Endothelial cell of umbilical vein (primary cell): ENCODE measurements around the gene LGR6. TPM values are rescaled to one million over a fixed set of nuclear protein-coding genes. Genes with fewer than 3 reads are reported as not detected.

Experiments
- BruUV-seq: library from RNA; stranded (reverse); fragments of 400-500 nt; replicated peaks from 2 replicates; lab custom pipeline; 2021; lab: Mats Ljungman, UMichigan
- CTCF ChIA-PET: fragments of 300-600, 350-600 bp; sonication (Branson Sonifier 250); formaldehyde crosslinking; loops from one replicate; lab custom pipeline; 2021; ENCODE audit warnings: antibody characterized with exemption, inconsistent platforms; lab: Charles Lee
- POLR2A ChIA-PET: fragments of 300-600, 350-600 bp; sonication (Branson Sonifier 250); formaldehyde crosslinking; loops from one replicate; lab custom pipeline; 2021; ENCODE audit warnings: antibody characterized with exemption, inconsistent platforms; lab: Charles Lee
- DNase-seq: peaks from one replicate; pipeline ENCODE4 v3.0.0-alpha.2; 2011; ENCODE audit warnings: low read depth, low spot score
- FAIRE-seq: peaks from 2 replicates; lab custom pipeline; 2011; peaks lifted over from hg19 to GRCh38; lab: Jason Lieb, UNC
- H2AFZ ChIP-seq: 2 replicates; pipeline ENCODE4 v1.6.0; 2012; ENCODE audit warnings: low read depth, low read length, control low read depth, inconsistent platforms
- H3K27ac ChIP-seq: 2 replicates; pipeline ENCODE4 v1.5.1; 2011; ENCODE audit warnings: low read depth, mild to moderate bottlenecking, control low read depth, low read length, moderate library complexity; ENCODE audit not compliant: insufficient read depth
- H3K27me3 ChIP-seq, 2 experiments: 2 replicates each; pipeline versions ENCODE4 v1.6.0 to v1.6.1; 2011; ENCODE audit warnings: low read length in 2 of 2, mixed read lengths in 1 of 2; ENCODE audit not compliant: control insufficient read depth in 2 of 2, insufficient read depth in 2 of 2
- H3K36me3 ChIP-seq, 2 experiments: 2 replicates in 1 of 2; 3 replicates in 1 of 2; pipeline ENCODE4 v1.5.1; 2011; ENCODE audit warnings: low read length in 2 of 2, mild to moderate bottlenecking in 1 of 2, moderate library complexity in 1 of 2; ENCODE audit not compliant: control insufficient read depth in 2 of 2, insufficient read depth in 2 of 2; ENCODE audit errors: extremely low read depth in 1 of 2
- H3K4me1 ChIP-seq: 3 replicates; pipeline ENCODE4 v1.5.1; 2011; ENCODE audit warnings: mild to moderate bottlenecking, low read length; ENCODE audit not compliant: control insufficient read depth, insufficient read depth; ENCODE audit errors: extremely low read depth
- H3K4me2 ChIP-seq: 2 replicates; pipeline ENCODE4 v1.6.1; 2011; ENCODE audit warnings: low read length, control low read depth, mixed read lengths; ENCODE audit not compliant: insufficient read depth
- H3K4me3 ChIP-seq, 3 experiments: fragments of 200-600 bp in 1 of 3; sonication (generic), shearing (Covaris generic) in 1 of 3; replicated peaks in 1 of 3; 2 replicates each; pipeline ENCODE4 v1.5.1; 2011 to 2016; ENCODE audit warnings: control low read depth in 3 of 3, low read length in 3 of 3, mild to moderate bottlenecking in 2 of 3, inconsistent platforms in 1 of 3, low read depth in 1 of 3, moderate library complexity in 1 of 3; ENCODE audit not compliant: insufficient read depth in 1 of 3
- H3K79me2 ChIP-seq: 2 replicates; pipeline ENCODE4 v1.6.0; 2012; ENCODE audit warnings: low read length, inconsistent platforms; ENCODE audit not compliant: control insufficient read depth, insufficient read depth
- H3K9ac ChIP-seq: replicated peaks from 2 replicates; pipeline ENCODE3; 2011; ENCODE audit warnings: low read length, control low read depth; ENCODE audit not compliant: insufficient read depth; ENCODE audit errors: extremely low read depth
- H3K9me1 ChIP-seq: replicated peaks from 3 replicates; pipeline ENCODE4 v1.6.0; 2011; ENCODE audit warnings: mild to moderate bottlenecking, low read length; ENCODE audit not compliant: control insufficient read depth, insufficient read depth; ENCODE audit errors: extremely low read depth
- H3K9me3 ChIP-seq: replicated peaks from 2 replicates; pipeline ENCODE4 v1.5.1; 2012; ENCODE audit warnings: low read length, inconsistent platforms; ENCODE audit not compliant: control insufficient read depth, insufficient read depth
- H4K20me1 ChIP-seq: replicated peaks from 2 replicates; pipeline ENCODE3; 2011; ENCODE audit warnings: mild to moderate bottlenecking, low read length; ENCODE audit not compliant: control insufficient read depth, insufficient read depth; ENCODE audit errors: extremely low read depth
- EZH2 ChIP-seq: IDR thresholded peaks from 2 replicates; pipeline ENCODE4 v1.6.1; 2012; ENCODE audit warnings: borderline replicate concordance, low read depth, mild to moderate bottlenecking, moderate library complexity, low read length, inconsistent platforms; ENCODE audit not compliant: severe bottlenecking
- FOS ChIP-seq: IDR thresholded peaks from 2 replicates; pipeline ENCODE4 v1.6.1; 2011; ENCODE audit warnings: mild to moderate bottlenecking, low read length, moderate library complexity, borderline replicate concordance; ENCODE audit not compliant: insufficient read depth
- GATA2 ChIP-seq: IDR thresholded peaks from 2 replicates; pipeline ENCODE4 v1.7.0; 2011; ENCODE audit warnings: low read depth, mild to moderate bottlenecking, moderate library complexity, mixed read lengths, low read length; ENCODE audit not compliant: insufficient read length, insufficient read depth
- JUN ChIP-seq: IDR thresholded peaks from 2 replicates; pipeline ENCODE4 v1.6.1; 2011; ENCODE audit warnings: borderline replicate concordance, low read depth; ENCODE audit not compliant: insufficient read length, insufficient read depth
- MYC ChIP-seq: IDR thresholded peaks from one replicate; pipeline ENCODE4 v1.6.1; 2011; ENCODE audit warnings: mild to moderate bottlenecking, low read depth, low read length
- POLR2A ChIP-seq: IDR thresholded peaks from 2 replicates; pipeline ENCODE4 v1.6.1; 2012; ENCODE audit warnings: low read depth, mild to moderate bottlenecking, control low read depth, low read length
- POLR2AphosphoS5 ChIP-seq: IDR thresholded peaks from 2 replicates; pipeline ENCODE4 v1.6.1; 2012; ENCODE audit warnings: low read depth, mild to moderate bottlenecking, control low read depth, low read length, moderate library complexity; ENCODE audit not compliant: insufficient read depth
- dilution Hi-C: fragments of 300-500 bp; cut with MboI; formaldehyde crosslinking; loops from one replicate; pipeline ENCODE4 v1.15.0; 2019; ENCODE audit warnings: low sequenced_read_pairs; ENCODE audit not compliant: extremely low pct_ligation_motif_present
- intact Hi-C: fragments of 100-400 bp; cut with micrococcal nuclease; formaldehyde crosslinking; loops from one replicate; pipeline ENCODE4 v1.10.0; 2022
- polyA plus RNA-seq, 4 experiments: library from polyadenylated mRNA; depleted of rRNA in 3 of 4; stranded (reverse) in 3 of 4; unstranded in 1 of 4; fragments of >200 nt; gene quantifications; 2 replicates each; pipeline versions ENCODE4 v1.2.1 to v1.2.3, GENCODE V29; 2011 to 2012; ENCODE audit warnings: missing spikeins in 1 of 4
- total RNA-seq: library from RNA; stranded (reverse); gene quantifications from 2 replicates; pipeline ENCODE4 v1.2.3, GENCODE V29; 2021
- TF ChIP-seq, protein P1 (sequence below), 2 donors: IDR thresholded peaks; 1 replicate in 1 of 2; 2 replicates in 1 of 2; pipeline ENCODE4 v1.5.1; 2011; ENCODE audit warnings: low read length in 2 of 2, mild to moderate bottlenecking in 2 of 2, moderate library complexity in 2 of 2, control low read depth in 1 of 2, inconsistent platforms in 1 of 2, low read depth in 1 of 2; ENCODE audit not compliant: insufficient read depth in 1 of 2; ENCODE audit errors: extremely low read depth in 1 of 2
- TF ChIP-seq, protein P2 (sequence below): IDR thresholded peaks from 2 replicates; pipeline ENCODE4 v1.6.1; 2011; ENCODE audit not compliant: insufficient read depth, insufficient read length

Gene LGR6
- total and polyA plus RNA-seq, 2 donors (not counting 3 experiments of a cell fraction or from before 2014, with no cell fraction given) = not detected

DNA sequence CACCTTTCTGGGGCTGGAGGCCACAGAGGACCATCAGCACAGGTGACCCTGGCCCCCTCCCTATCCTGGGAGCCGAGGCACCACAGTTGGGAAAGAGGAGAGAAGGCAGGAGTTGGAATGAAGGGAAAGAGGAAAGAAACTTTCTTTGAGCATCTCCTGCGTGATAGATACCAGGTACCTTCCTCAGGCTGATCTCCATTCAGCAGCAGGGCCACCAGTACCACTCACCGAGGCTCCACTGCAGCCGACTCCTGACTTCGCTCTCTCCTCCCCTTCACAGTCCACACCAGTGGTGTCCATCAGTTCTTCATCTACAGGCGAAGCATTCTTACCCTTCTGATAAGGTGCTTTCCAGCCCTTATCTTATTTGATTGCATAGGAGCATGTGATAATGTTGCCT lies 55.3 kb downstream of the LGR6 start:
- POLR2A ChIA-PET = no interaction called here
- no TSS peak for BruUV-seq

More for the DNA sequence above, 55.3 kb downstream of the LGR6 start:
- no peaks in the 10 kb centered on the region for H3K4me1 ChIP-seq
- no peak for TF ChIP-seq POLR2AphosphoS5
- no peak for TF ChIP-seq FOS
- TF ChIP-seq GATA2 = no peak
- TF ChIP-seq, protein P1, sequence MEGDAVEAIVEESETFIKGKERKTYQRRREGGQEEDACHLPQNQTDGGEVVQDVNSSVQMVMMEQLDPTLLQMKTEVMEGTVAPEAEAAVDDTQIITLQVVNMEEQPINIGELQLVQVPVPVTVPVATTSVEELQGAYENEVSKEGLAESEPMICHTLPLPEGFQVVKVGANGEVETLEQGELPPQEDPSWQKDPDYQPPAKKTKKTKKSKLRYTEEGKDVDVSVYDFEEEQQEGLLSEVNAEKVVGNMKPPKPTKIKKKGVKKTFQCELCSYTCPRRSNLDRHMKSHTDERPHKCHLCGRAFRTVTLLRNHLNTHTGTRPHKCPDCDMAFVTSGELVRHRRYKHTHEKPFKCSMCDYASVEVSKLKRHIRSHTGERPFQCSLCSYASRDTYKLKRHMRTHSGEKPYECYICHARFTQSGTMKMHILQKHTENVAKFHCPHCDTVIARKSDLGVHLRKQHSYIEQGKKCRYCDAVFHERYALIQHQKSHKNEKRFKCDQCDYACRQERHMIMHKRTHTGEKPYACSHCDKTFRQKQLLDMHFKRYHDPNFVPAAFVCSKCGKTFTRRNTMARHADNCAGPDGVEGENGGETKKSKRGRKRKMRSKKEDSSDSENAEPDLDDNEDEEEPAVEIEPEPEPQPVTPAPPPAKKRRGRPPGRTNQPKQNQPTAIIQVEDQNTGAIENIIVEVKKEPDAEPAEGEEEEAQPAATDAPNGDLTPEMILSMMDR (IDR thresholded peaks at IDR 0.05; ENCODE audit: extremely low read depth in 1 of 2, insufficient read depth in 1 of 2, low read depth in 1 of 2, low read length in 2 of 2) = no peak
- TF ChIP-seq EZH2 = no peak
- TF ChIP-seq POLR2A = no peak
- TF ChIP-seq, protein P2, sequence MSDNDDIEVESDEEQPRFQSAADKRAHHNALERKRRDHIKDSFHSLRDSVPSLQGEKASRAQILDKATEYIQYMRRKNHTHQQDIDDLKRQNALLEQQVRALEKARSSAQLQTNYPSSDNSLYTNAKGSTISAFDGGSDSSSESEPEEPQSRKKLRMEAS = no peak
- no peak for TF ChIP-seq MYC
- TF ChIP-seq JUN = no peak
- H3K9ac ChIP-seq = no peak overlapping the region
- no peak overlapping the region for H3K4me3 ChIP-seq
- no peak overlapping the region for H2AFZ ChIP-seq
- H3K9me3 ChIP-seq = no peaks in the 10 kb centered on the region
- CTCF ChIA-PET = interaction anchor here (1.0 to 1.5 kb wide), 2 partner anchors 25 to 56 kb away, joined by 3 read pairs; no protein-coding TSS in a partner anchor
- H3K27me3 ChIP-seq = peaks cover 8 to 9% of the 10 kb centered on the region in 2 experiments
- H3K4me2 ChIP-seq = no peak overlapping the region
- no peaks in the 10 kb centered on the region for H4K20me1 ChIP-seq
- DNase-seq = no peak
- FAIRE-seq = no peak
- dilution Hi-C loops (no loop called here), intact Hi-C loops (no loop called here)
- H3K79me2 ChIP-seq = no peaks in the 10 kb centered on the region
- H3K27ac ChIP-seq = no peak overlapping the region
- H3K36me3 ChIP-seq = no peaks in the 10 kb centered on the region
- H3K9me1 ChIP-seq = no peaks in the 10 kb centered on the region
